SK-N-SH treated with all-trans-retinoic acid at 6 μM for 48 hours (cell line): ENCODE measurements around the gene INO80B.

Experiments used
- ARNTL ChIP-seq: fragments of 450-650 bp; formaldehyde crosslinking; IDR thresholded peaks from 2 replicates; pipeline ENCODE4 v1.5.0; 2020; ENCODE audit warnings: low read depth, mild to moderate bottlenecking, moderate library complexity, borderline replicate concordance
- CSDC2 ChIP-seq: fragments of 250-450 bp; sonication (Bioruptor Pico); IDR thresholded peaks from 2 replicates; pipeline ENCODE4 v1.5.0; 2020; ENCODE audit warnings: mild to moderate bottlenecking, moderate library complexity
- PPARA ChIP-seq: fragments of 250-450 bp; sonication (Bioruptor Pico); IDR thresholded peaks from 2 replicates; pipeline ENCODE4 v1.5.0; 2020; ENCODE audit warnings: mild to moderate bottlenecking, borderline replicate concordance
- ZNF8 ChIP-seq: fragments of 450-650 bp; formaldehyde crosslinking; IDR thresholded peaks from 2 replicates; pipeline ENCODE4 v1.5.0; 2020; ENCODE audit warnings: mild to moderate bottlenecking, moderate library complexity
- TF ChIP-seq, protein P1 (sequence below): fragments of 250-450 bp; sonication (Bioruptor Pico); IDR thresholded peaks from 2 replicates; pipeline ENCODE4 v1.5.0; 2020; ENCODE audit warnings: mild to moderate bottlenecking, moderate library complexity

DNA sequence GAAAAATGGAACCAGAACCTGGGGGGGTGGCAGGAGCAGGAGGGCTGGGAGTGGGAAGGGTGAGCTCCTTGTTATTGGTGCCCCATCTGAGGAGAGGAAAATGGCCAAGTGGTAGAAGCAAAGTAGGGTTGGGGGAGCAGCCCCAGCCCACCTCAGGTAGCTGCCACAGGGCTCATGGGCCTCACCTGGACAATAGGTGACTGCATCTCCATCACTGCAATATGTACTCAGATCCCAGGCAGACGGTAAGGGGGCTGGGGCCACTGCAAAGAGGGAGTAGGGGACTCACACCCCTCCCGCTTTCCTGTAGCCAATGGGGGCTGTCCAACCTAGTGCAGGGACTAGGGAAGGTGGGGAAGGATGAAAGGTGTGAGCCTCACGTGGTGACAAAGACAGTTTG is 37.7 kb upstream of the INO80B start:
- TF ChIP-seq PPARA (CRISPR knock-in tag), result no peak
- TF ChIP-seq ZNF8, result no peak
- TF ChIP-seq ARNTL (CRISPR knock-in tag), result no peak
- TF ChIP-seq, protein P1, sequence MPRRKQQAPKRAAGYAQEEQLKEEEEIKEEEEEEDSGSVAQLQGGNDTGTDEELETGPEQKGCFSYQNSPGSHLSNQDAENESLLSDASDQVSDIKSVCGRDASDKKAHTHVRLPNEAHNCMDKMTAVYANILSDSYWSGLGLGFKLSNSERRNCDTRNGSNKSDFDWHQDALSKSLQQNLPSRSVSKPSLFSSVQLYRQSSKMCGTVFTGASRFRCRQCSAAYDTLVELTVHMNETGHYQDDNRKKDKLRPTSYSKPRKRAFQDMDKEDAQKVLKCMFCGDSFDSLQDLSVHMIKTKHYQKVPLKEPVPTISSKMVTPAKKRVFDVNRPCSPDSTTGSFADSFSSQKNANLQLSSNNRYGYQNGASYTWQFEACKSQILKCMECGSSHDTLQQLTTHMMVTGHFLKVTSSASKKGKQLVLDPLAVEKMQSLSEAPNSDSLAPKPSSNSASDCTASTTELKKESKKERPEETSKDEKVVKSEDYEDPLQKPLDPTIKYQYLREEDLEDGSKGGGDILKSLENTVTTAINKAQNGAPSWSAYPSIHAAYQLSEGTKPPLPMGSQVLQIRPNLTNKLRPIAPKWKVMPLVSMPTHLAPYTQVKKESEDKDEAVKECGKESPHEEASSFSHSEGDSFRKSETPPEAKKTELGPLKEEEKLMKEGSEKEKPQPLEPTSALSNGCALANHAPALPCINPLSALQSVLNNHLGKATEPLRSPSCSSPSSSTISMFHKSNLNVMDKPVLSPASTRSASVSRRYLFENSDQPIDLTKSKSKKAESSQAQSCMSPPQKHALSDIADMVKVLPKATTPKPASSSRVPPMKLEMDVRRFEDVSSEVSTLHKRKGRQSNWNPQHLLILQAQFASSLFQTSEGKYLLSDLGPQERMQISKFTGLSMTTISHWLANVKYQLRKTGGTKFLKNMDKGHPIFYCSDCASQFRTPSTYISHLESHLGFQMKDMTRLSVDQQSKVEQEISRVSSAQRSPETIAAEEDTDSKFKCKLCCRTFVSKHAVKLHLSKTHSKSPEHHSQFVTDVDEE, result no peak
- TF ChIP-seq CSDC2 (CRISPR knock-in tag), result no peak
